ENCODE results near the gene ACOT7.

Gene ACOT7

GRCh38 chr1:6287029-6287428 lies 106.5 kb downstream of the ACOT7 start:
- Histone ChIP-seq H3K4me1 (ENCODE audit: control insufficient read depth, insufficient read depth, low read length) (no peaks in the 10 kb centered on the region), H3K36me3 (ENCODE audit: control insufficient read depth, insufficient read depth, low read length) (no peaks in the 10 kb centered on the region), H3K27me3 (ENCODE audit: control insufficient read depth, insufficient read depth, low read length, poor library complexity, severe bottlenecking) (no peaks in the 10 kb centered on the region), H3K9me3 (ENCODE audit: control insufficient read depth, low read length) (no peaks in the 10 kb centered on the region), H3K4me3 (ENCODE audit: insufficient read depth, low read depth, low read length) (no peak overlapping the region), H3K27ac (ENCODE audit: insufficient read depth, low read depth, low read length, poor library complexity, severe bottlenecking) (no peak overlapping the region)
- 86 to 88% methylated on average over 13 of the region's 13 CpGs for WGBS, 2 experiments

- Histone ChIP-seq H3K27me3 (ENCODE audit: control insufficient read depth, insufficient read depth, low read length, poor library complexity, severe bottlenecking) (no peaks in the 10 kb centered on the region), H3K9me3 (ENCODE audit: control insufficient read depth, low read length) (no peaks in the 10 kb centered on the region), H3K4me1 (ENCODE audit: control insufficient read depth, insufficient read depth, low read length) (no peaks in the 10 kb centered on the region), H3K27ac (ENCODE audit: insufficient read depth, low read depth, low read length, poor library complexity, severe bottlenecking) (no peak overlapping the region), H3K4me3 (ENCODE audit: insufficient read depth, low read depth, low read length) (no peak overlapping the region), H3K36me3 (ENCODE audit: control insufficient read depth, insufficient read depth, low read length) (no peaks in the 10 kb centered on the region)
- 95 to 97% methylated on average over 8 of the region's 8 CpGs for WGBS, 2 experiments
Measured at GRCh38 chr1:6286266-6286665, 107.3 kb downstream of the ACOT7 start.

GRCh38 chr1:6285336-6285735 lies 108.2 kb downstream of the ACOT7 start:
- H3K4me1 ChIP-seq (ENCODE audit: control insufficient read depth, insufficient read depth, low read length), result no peaks in the 10 kb centered on the region
- no peaks in the 10 kb centered on the region for H3K27me3 ChIP-seq (ENCODE audit: control insufficient read depth, insufficient read depth, low read length, poor library complexity, severe bottlenecking)
- no peaks in the 10 kb centered on the region for H3K9me3 ChIP-seq (ENCODE audit: control insufficient read depth, low read length)
- no peak overlapping the region for H3K27ac ChIP-seq (ENCODE audit: insufficient read depth, low read depth, low read length, poor library complexity, severe bottlenecking)
- no peak overlapping the region for H3K4me3 ChIP-seq (ENCODE audit: insufficient read depth, low read depth, low read length)
- 95 to 96% methylated on average over 11 of the region's 11 CpGs for WGBS, 2 experiments
- no peaks in the 10 kb centered on the region for H3K36me3 ChIP-seq (ENCODE audit: control insufficient read depth, insufficient read depth, low read length)

GRCh38 chr1:6282577-6283270 lies 110.8 kb downstream of the ACOT7 start:
- no peaks in the 10 kb centered on the region for H3K4me1 ChIP-seq (ENCODE audit: control insufficient read depth, insufficient read depth, low read length)
- 94 to 95% methylated on average over 17 of the region's 17 CpGs for WGBS, 2 experiments
- no peaks in the 10 kb centered on the region for H3K36me3 ChIP-seq (ENCODE audit: control insufficient read depth, insufficient read depth, low read length)
- H3K27ac ChIP-seq (ENCODE audit: insufficient read depth, low read depth, low read length, poor library complexity, severe bottlenecking), result no peak overlapping the region
- no peaks in the 10 kb centered on the region for H3K27me3 ChIP-seq (ENCODE audit: control insufficient read depth, insufficient read depth, low read length, poor library complexity, severe bottlenecking)
- no peak overlapping the region for H3K4me3 ChIP-seq (ENCODE audit: insufficient read depth, low read depth, low read length)
- H3K9me3 ChIP-seq (ENCODE audit: control insufficient read depth, low read length), result no peaks in the 10 kb centered on the region

GRCh38 chr1:6281511-6282402 lies 111.8 kb downstream of the ACOT7 start:
- H3K27me3 ChIP-seq (ENCODE audit: control insufficient read depth, insufficient read depth, low read length, poor library complexity, severe bottlenecking), result no peaks in the 10 kb centered on the region
- 91 to 93% methylated on average over 19 of the region's 19 CpGs for WGBS, 2 experiments
- H3K4me3 ChIP-seq (ENCODE audit: insufficient read depth, low read depth, low read length), result no peak overlapping the region
- no peak overlapping the region for H3K27ac ChIP-seq (ENCODE audit: insufficient read depth, low read depth, low read length, poor library complexity, severe bottlenecking)
- H3K4me1 ChIP-seq (ENCODE audit: control insufficient read depth, insufficient read depth, low read length), result peaks cover 4% of the 10 kb centered on the region
- H3K9me3 ChIP-seq (ENCODE audit: control insufficient read depth, low read length), result no peaks in the 10 kb centered on the region
- H3K36me3 ChIP-seq (ENCODE audit: control insufficient read depth, insufficient read depth, low read length), result no peaks in the 10 kb centered on the region

- Histone ChIP-seq H3K4me1 (ENCODE audit: control insufficient read depth, insufficient read depth, low read length) (peaks cover 12% of the 10 kb centered on the region), H3K9me3 (ENCODE audit: control insufficient read depth, low read length) (no peaks in the 10 kb centered on the region), H3K27me3 (ENCODE audit: control insufficient read depth, insufficient read depth, low read length, poor library complexity, severe bottlenecking) (no peaks in the 10 kb centered on the region), H3K4me3 (ENCODE audit: insufficient read depth, low read depth, low read length) (no peak overlapping the region), H3K27ac (ENCODE audit: insufficient read depth, low read depth, low read length, poor library complexity, severe bottlenecking) (no peak overlapping the region), H3K36me3 (ENCODE audit: control insufficient read depth, insufficient read depth, low read length) (no peaks in the 10 kb centered on the region)
- WGBS, 2 experiments, result 84 to 87% methylated on average over 33 of the region's 33 CpGs
Measured at GRCh38 chr1:6280761-6281451, 112.7 kb downstream of the ACOT7 start.

- H3K27ac ChIP-seq (ENCODE audit: insufficient read depth, low read depth, low read length, poor library complexity, severe bottlenecking), result no peak overlapping the region
- WGBS, 2 experiments, result 94 to 95% methylated on average over 31 of the region's 31 CpGs
Measured at GRCh38 chr1:6279613-6280383, 113.8 kb downstream of the ACOT7 start.

GRCh38 chr1:6279066-6279465 lies 114.5 kb downstream of the ACOT7 start:
- 96 to 97% methylated on average over 10 of the region's 10 CpGs for WGBS, 2 experiments
- Histone ChIP-seq H3K36me3 (ENCODE audit: control insufficient read depth, insufficient read depth, low read length) (no peaks in the 10 kb centered on the region), H3K27ac (ENCODE audit: insufficient read depth, low read depth, low read length, poor library complexity, severe bottlenecking) (no peak overlapping the region), H3K9me3 (ENCODE audit: control insufficient read depth, low read length) (no peaks in the 10 kb centered on the region), H3K4me3 (ENCODE audit: insufficient read depth, low read depth, low read length) (no peak overlapping the region), H3K4me1 (ENCODE audit: control insufficient read depth, insufficient read depth, low read length) (peaks cover 29% of the 10 kb centered on the region), H3K27me3 (ENCODE audit: control insufficient read depth, insufficient read depth, low read length, poor library complexity, severe bottlenecking) (no peaks in the 10 kb centered on the region)

More at GRCh38 chr1:6279613-6280383, 113.8 kb downstream of the ACOT7 start:
- Histone ChIP-seq H3K4me1 (ENCODE audit: control insufficient read depth, insufficient read depth, low read length) (peaks cover 23% of the 10 kb centered on the region), H3K9me3 (ENCODE audit: control insufficient read depth, low read length) (no peaks in the 10 kb centered on the region), H3K27me3 (ENCODE audit: control insufficient read depth, insufficient read depth, low read length, poor library complexity, severe bottlenecking) (no peaks in the 10 kb centered on the region), H3K4me3 (ENCODE audit: insufficient read depth, low read depth, low read length) (no peak overlapping the region), H3K36me3 (ENCODE audit: control insufficient read depth, insufficient read depth, low read length) (no peaks in the 10 kb centered on the region)

GRCh38 chr1:6278263-6278662 lies 115.3 kb downstream of the ACOT7 start:
- Histone ChIP-seq H3K27ac (ENCODE audit: insufficient read depth, low read depth, low read length, poor library complexity, severe bottlenecking) (no peak overlapping the region), H3K36me3 (ENCODE audit: control insufficient read depth, insufficient read depth, low read length) (no peaks in the 10 kb centered on the region), H3K9me3 (ENCODE audit: control insufficient read depth, low read length) (no peaks in the 10 kb centered on the region), H3K4me3 (ENCODE audit: insufficient read depth, low read depth, low read length) (no peak overlapping the region), H3K27me3 (ENCODE audit: control insufficient read depth, insufficient read depth, low read length, poor library complexity, severe bottlenecking) (no peaks in the 10 kb centered on the region), H3K4me1 (ENCODE audit: control insufficient read depth, insufficient read depth, low read length) (peaks cover 36% of the 10 kb centered on the region)
- WGBS, 2 experiments, result 87 to 89% methylated on average over 9 of the region's 9 CpGs
